Measurements from ENCODE around the gene LRRK2. TPM values are rescaled to one million over a fixed set of nuclear protein-coding genes. Genes with fewer than 3 reads are reported as not detected.
A peak's percentile ranks its signal among the peaks of the same experiment; 100 is the strongest.

The LRRK2 gene
- total RNA-seq (2021): 3.1 and 3.4 TPM in 2 replicates
- Bru-seq, nascent RNA: percentile 47 among the genes with signal in this experiment
- percentile 41 among the genes with signal in this experiment for BruChase-seq, experiment 1, labeled RNA remaining after a 2-hour chase
- BruChase-seq, experiment 2, labeled RNA remaining after a 6-hour chase: percentile 37 among the genes with signal in this experiment
- long read RNA-seq, partial matches to known transcripts: 1 of 2 reads
- long read RNA-seq, other reads (novel, unspliced or antisense): 1 of 2 reads

GRCh38 chr12:40224439-40225291 lies at the start of gene LRRK2:
TSS of gene LRRK2 (plus strand) at chr12:40224997. CDS start at chr12:40225132, 135 bp downstream.
- Histone ChIP-seq H3K27me3 (replicated peaks; ENCODE audit: insufficient read depth, low read depth, low read length, poor library complexity) (no peaks in the 10 kb centered on the region), H3K27ac (ENCODE audit: low read depth, low read length, poor library complexity, severe bottlenecking) (peak within 1 kb of the TSS; percentile 74), H3K9me3 (ENCODE audit: low read depth, low read length, poor library complexity, severe bottlenecking) (no peaks in the 10 kb centered on the region), H3K4me3 (ENCODE audit: low read depth, low read length, poor library complexity, severe bottlenecking) (peak within 1 kb of the TSS; percentile 53), H3K36me3 (ENCODE audit: insufficient read depth, low read length, poor library complexity, severe bottlenecking) (no peaks in the 10 kb centered on the region), H3K4me1 (ENCODE audit: insufficient read depth, low read length, poor library complexity, severe bottlenecking) (no peaks in the 10 kb centered on the region)
- intact Hi-C loops (cut with micrococcal nuclease; ENCODE audit: unreplicated experiment): no loop called here
- TF ChIP-seq EZH2 (IDR thresholded peaks at IDR 0.05; ENCODE audit: borderline replicate concordance, low read depth, low read length, poor library complexity, severe bottlenecking) (no peak), CTCF (conservative IDR thresholded peaks at IDR 0.05; ENCODE audit: low read depth, low read length) (no peak)
- DNase-seq (ENCODE audit: low spot score): peak; percentile 79
- POLR2A ChIA-PET (ENCODE audit: low non-redundant PET): no interaction called here
- CTCF ChIA-PET: no interaction called here
- TSS peak; percentile 68 for BruUV-seq (replicated peaks)

- DNase-seq (ENCODE audit: low spot score): no peak
- Histone ChIP-seq H3K4me3 (ENCODE audit: low read depth, low read length, poor library complexity, severe bottlenecking) (no peak overlapping the region), H3K4me1 (ENCODE audit: insufficient read depth, low read length, poor library complexity, severe bottlenecking) (no peaks in the 10 kb centered on the region), H3K27me3 (replicated peaks; ENCODE audit: insufficient read depth, low read depth, low read length, poor library complexity) (no peaks in the 10 kb centered on the region), H3K27ac (ENCODE audit: low read depth, low read length, poor library complexity, severe bottlenecking) (no peak overlapping the region), H3K36me3 (ENCODE audit: insufficient read depth, low read length, poor library complexity, severe bottlenecking) (no peaks in the 10 kb centered on the region), H3K9me3 (ENCODE audit: low read depth, low read length, poor library complexity, severe bottlenecking) (no peaks in the 10 kb centered on the region)
- ChIA-PET CTCF (no interaction called here), POLR2A (ENCODE audit: low non-redundant PET) (no interaction called here)
- no TSS peak for BruUV-seq (replicated peaks)
- TF ChIP-seq EZH2 (IDR thresholded peaks at IDR 0.05; ENCODE audit: borderline replicate concordance, low read depth, low read length, poor library complexity, severe bottlenecking) (no peak), CTCF (conservative IDR thresholded peaks at IDR 0.05; ENCODE audit: low read depth, low read length) (no peak)
- intact Hi-C loops (cut with micrococcal nuclease; ENCODE audit: unreplicated experiment): no loop called here
Observed at GRCh38 chr12:40175045-40175444, 49.8 kb upstream of the LRRK2 start.

GRCh38 chr12:40175489-40175888 lies 49.3 kb upstream of the LRRK2 start:
- no peak overlapping the region for H3K4me3 ChIP-seq (ENCODE audit: low read depth, low read length, poor library complexity, severe bottlenecking)
- H3K27me3 ChIP-seq (replicated peaks; ENCODE audit: insufficient read depth, low read depth, low read length, poor library complexity): no peaks in the 10 kb centered on the region
- ChIA-PET POLR2A (ENCODE audit: low non-redundant PET) (no interaction called here), CTCF (no interaction called here)
- no peak for DNase-seq (ENCODE audit: low spot score)
- H3K9me3 ChIP-seq (ENCODE audit: low read depth, low read length, poor library complexity, severe bottlenecking): no peaks in the 10 kb centered on the region
- H3K36me3 ChIP-seq (ENCODE audit: insufficient read depth, low read length, poor library complexity, severe bottlenecking): no peaks in the 10 kb centered on the region
- intact Hi-C loops (cut with micrococcal nuclease; ENCODE audit: unreplicated experiment): no loop called here
- TF ChIP-seq CTCF (conservative IDR thresholded peaks at IDR 0.05; ENCODE audit: low read depth, low read length) (no peak), EZH2 (IDR thresholded peaks at IDR 0.05; ENCODE audit: borderline replicate concordance, low read depth, low read length, poor library complexity, severe bottlenecking) (no peak)
- BruUV-seq (replicated peaks): no TSS peak
- no peak overlapping the region for H3K27ac ChIP-seq (ENCODE audit: low read depth, low read length, poor library complexity, severe bottlenecking)
- no peaks in the 10 kb centered on the region for H3K4me1 ChIP-seq (ENCODE audit: insufficient read depth, low read length, poor library complexity, severe bottlenecking)

All from A673 (cell line).